MCF 10A (cell line): ENCODE data around the gene CUBN. TPM values are rescaled to one million over a fixed set of nuclear protein-coding genes. Genes with fewer than 3 reads are reported as not detected.
A peak's percentile ranks its signal among the peaks of the same experiment; 100 is the strongest.

ENCODE experiments used
- BruUV-seq: library from RNA; stranded (reverse); fragments of 400-500 nt; replicated peaks from 2 replicates; lab custom pipeline; 2021; lab: Mats Ljungman, UMichigan
- CTCF ChIA-PET: fragments of 300-600 bp; sonication (Branson Sonifier 250); formaldehyde crosslinking; extraction: SDS; loops from one replicate; lab custom pipeline; 2021; ENCODE audit warnings: antibody characterized with exemption, inconsistent platforms; lab: Yijun Ruan, JAX
- POLR2A ChIA-PET: fragments of 300-600, 350-650 bp; sonication (Branson Sonifier 250); formaldehyde crosslinking; extraction: SDS; loops from one replicate; lab custom pipeline; 2020; ENCODE audit warnings: antibody characterized with exemption, inconsistent platforms; lab: Yijun Ruan, JAX
- DNase-seq: peaks from one replicate; pipeline ENCODE4 v3.0.0-alpha.2; 2018; ENCODE audit not compliant: unreplicated experiment
- H3K27ac Mint-ChIP-seq: one replicate; pipeline ENCODE4 v1.8.0; 2022; ENCODE audit warnings: mild to moderate bottlenecking, low read depth, mixed read lengths; ENCODE audit not compliant: unreplicated experiment
- H3K27me3 Mint-ChIP-seq: one replicate; pipeline ENCODE4 v1.8.0; 2022; ENCODE audit warnings: mixed read lengths; ENCODE audit not compliant: insufficient read depth, unreplicated experiment
- H3K36me3 Mint-ChIP-seq: one replicate; pipeline ENCODE4 v1.8.0; 2022; ENCODE audit warnings: mild to moderate bottlenecking, moderate library complexity, mixed read lengths; ENCODE audit not compliant: insufficient read depth, unreplicated experiment
- H3K4me1 Mint-ChIP-seq: one replicate; pipeline ENCODE4 v1.8.0; 2022; ENCODE audit warnings: mixed read lengths; ENCODE audit not compliant: insufficient read depth, unreplicated experiment
- H3K4me3 Mint-ChIP-seq: one replicate; pipeline ENCODE4 v1.8.0; 2022; ENCODE audit warnings: mild to moderate bottlenecking, moderate library complexity, mixed read lengths; ENCODE audit not compliant: unreplicated experiment
- H3K9me3 Mint-ChIP-seq: one replicate; pipeline ENCODE4 v1.8.0; 2022; ENCODE audit warnings: mixed read lengths; ENCODE audit not compliant: unreplicated experiment
- intact Hi-C: fragments of 100-400 bp; cut with micrococcal nuclease; formaldehyde crosslinking; loops from 2 replicates; pipeline ENCODE4 v1.14.1; 2022
- total RNA-seq: library from RNA; stranded (reverse); gene quantifications from 2 replicates; pipeline ENCODE4 v1.2.3, GENCODE V29; 2022
- TF ChIP-seq, protein P1 (sequence below): fragments of 200-600 bp; IDR thresholded peaks from one replicate; pipeline ENCODE4 v1.8.0; 2022; ENCODE audit warnings: antibody characterized with exemption, mild to moderate bottlenecking; ENCODE audit not compliant: unreplicated experiment

CUBN gene
- total RNA-seq, 1 experiment from 2014 or later = 1.3 TPM

GRCh38 chr10:17064435-17064834 lies 65.2 kb downstream of the CUBN start:
- ChIA-PET POLR2A (interaction anchor here (1.5 to 5.3 kb wide), 3 partner anchors 11 to 166 kb away, joined by 3 to 27 read pairs (median 4); no protein-coding TSS in a partner anchor), CTCF (no interaction called here)
- H3K36me3 Mint-ChIP-seq = peaks cover 7% of the 10 kb centered on the region
- TF ChIP-seq, protein P1, sequence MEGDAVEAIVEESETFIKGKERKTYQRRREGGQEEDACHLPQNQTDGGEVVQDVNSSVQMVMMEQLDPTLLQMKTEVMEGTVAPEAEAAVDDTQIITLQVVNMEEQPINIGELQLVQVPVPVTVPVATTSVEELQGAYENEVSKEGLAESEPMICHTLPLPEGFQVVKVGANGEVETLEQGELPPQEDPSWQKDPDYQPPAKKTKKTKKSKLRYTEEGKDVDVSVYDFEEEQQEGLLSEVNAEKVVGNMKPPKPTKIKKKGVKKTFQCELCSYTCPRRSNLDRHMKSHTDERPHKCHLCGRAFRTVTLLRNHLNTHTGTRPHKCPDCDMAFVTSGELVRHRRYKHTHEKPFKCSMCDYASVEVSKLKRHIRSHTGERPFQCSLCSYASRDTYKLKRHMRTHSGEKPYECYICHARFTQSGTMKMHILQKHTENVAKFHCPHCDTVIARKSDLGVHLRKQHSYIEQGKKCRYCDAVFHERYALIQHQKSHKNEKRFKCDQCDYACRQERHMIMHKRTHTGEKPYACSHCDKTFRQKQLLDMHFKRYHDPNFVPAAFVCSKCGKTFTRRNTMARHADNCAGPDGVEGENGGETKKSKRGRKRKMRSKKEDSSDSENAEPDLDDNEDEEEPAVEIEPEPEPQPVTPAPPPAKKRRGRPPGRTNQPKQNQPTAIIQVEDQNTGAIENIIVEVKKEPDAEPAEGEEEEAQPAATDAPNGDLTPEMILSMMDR = no peak
- H3K4me3 Mint-ChIP-seq = no peak overlapping the region
- H3K27me3 Mint-ChIP-seq = no peaks in the 10 kb centered on the region
- intact Hi-C loops = loop anchor here (10.0 kb wide), 1 partner anchor 210 kb away; no protein-coding TSS in a partner anchor
- peaks cover 46% of the 10 kb centered on the region for H3K4me1 Mint-ChIP-seq
- no peak overlapping the region for H3K27ac Mint-ChIP-seq
- BruUV-seq = no TSS peak
- no peaks in the 10 kb centered on the region for H3K9me3 Mint-ChIP-seq
- DNase-seq = no peak

DNA sequence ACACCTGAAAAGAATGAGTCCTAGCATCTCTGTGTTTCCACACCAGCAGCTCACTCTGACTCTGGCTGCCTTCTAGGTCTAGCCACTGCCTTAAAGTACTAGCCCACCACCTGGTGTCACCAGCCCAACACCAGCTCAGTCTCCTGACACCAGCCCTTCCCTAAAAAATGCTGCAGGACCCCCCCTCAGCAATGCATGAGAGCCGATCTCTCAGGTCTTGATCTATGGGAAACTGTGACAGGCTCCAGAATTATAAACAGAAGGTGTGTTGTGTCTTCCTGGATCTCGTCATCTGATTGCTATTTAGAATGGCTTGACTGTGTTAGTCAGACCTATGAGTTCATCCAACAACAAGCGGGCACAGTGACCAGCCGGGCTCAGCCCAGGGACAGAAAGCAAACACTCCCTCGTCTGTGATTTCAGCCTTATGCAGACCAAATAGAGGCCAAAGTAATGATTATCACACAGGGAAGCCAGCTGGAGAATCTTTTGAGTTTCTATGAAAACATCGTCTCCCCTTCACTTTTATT lies 66.6 kb downstream of the CUBN start:
- H3K36me3 Mint-ChIP-seq = peaks cover 7% of the 10 kb centered on the region
- peak overlapping the region; percentile 51 for H3K4me3 Mint-ChIP-seq
- intact Hi-C loops = loop anchor here (1.0 to 10.0 kb wide), 4 partner anchors 34 to 208 kb away; partner anchors contain the start of gene VIM
- BruUV-seq = TSS peak; percentile 78
- H3K9me3 Mint-ChIP-seq = no peaks in the 10 kb centered on the region
- ChIA-PET POLR2A (interaction anchor here (0.7 to 5.3 kb wide), 12 partner anchors 12 to 983 kb away, joined by 3 to 27 read pairs (median 3); partner anchors contain the start of gene VIM), CTCF (interaction anchor here (0.6 to 1.1 kb wide), 4 partner anchors 31 to 636 kb away, joined by 3 read pairs; no protein-coding TSS in a partner anchor)
- TF ChIP-seq, protein P1 = no peak
- no peaks in the 10 kb centered on the region for H3K27me3 Mint-ChIP-seq
- DNase-seq = peak; percentile 72
- H3K27ac Mint-ChIP-seq = peak overlapping the region; percentile 63
- peaks cover 52% of the 10 kb centered on the region for H3K4me1 Mint-ChIP-seq

- BruUV-seq = TSS peak; percentile 80
- Mint-ChIP-seq H3K27ac (peak overlapping the region; percentile 63), H3K9me3 (no peaks in the 10 kb centered on the region), H3K27me3 (no peaks in the 10 kb centered on the region), H3K36me3 (peaks cover 7% of the 10 kb centered on the region), H3K4me3 (peak overlapping the region; percentile 51), H3K4me1 (peaks cover 46% of the 10 kb centered on the region)
- POLR2A ChIA-PET = interaction anchor here (0.7 to 5.3 kb wide), 11 partner anchors 13 to 527 kb away, joined by 3 to 27 read pairs (median 3); partner anchors contain the start of gene VIM
- peak; percentile 41 for DNase-seq
- CTCF ChIA-PET = interaction anchor here (0.6 to 1.1 kb wide), 5 partner anchors 32 to 636 kb away, joined by 3 read pairs; no protein-coding TSS in a partner anchor
- TF ChIP-seq, protein P1 = no peak
- intact Hi-C loops = loop anchor here (1.0 to 10.0 kb wide), 3 partner anchors 33 to 208 kb away; partner anchors contain the start of gene VIM
Measured at GRCh38 chr10:17062493-17062892, 67.1 kb downstream of the CUBN start.

DNA sequence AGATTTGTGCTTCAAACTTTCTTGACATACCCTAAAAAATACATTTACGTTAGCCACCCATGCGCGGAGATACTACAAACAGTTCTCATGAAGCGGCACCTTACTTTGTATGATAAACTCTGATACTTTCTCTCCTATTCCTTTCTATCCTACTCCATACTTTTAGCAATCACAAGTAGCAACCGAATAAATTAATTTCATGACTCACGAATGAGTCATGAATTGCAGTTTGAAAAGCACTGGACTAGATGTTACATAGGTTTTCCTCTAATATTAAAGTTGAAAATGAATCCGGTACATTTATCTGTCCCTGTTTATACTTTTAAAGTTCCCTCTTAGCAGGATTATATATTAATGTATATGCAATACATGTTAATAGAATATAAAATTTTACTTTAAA lies 67.6 kb downstream of the CUBN start:
- CTCF ChIA-PET = interaction anchor here (0.6 to 1.1 kb wide), 2 partner anchors 32 to 220 kb away, joined by 3 read pairs; no protein-coding TSS in a partner anchor
- no peaks in the 10 kb centered on the region for H3K9me3 Mint-ChIP-seq
- TF ChIP-seq, protein P1 = no peak
- H3K27me3 Mint-ChIP-seq = no peaks in the 10 kb centered on the region
- peak overlapping the region; percentile 63 for H3K27ac Mint-ChIP-seq
- intact Hi-C loops = loop anchor here (1.0 to 10.0 kb wide), 3 partner anchors 33 to 207 kb away; partner anchors contain the start of gene VIM
- H3K36me3 Mint-ChIP-seq = peaks cover 7% of the 10 kb centered on the region
- H3K4me3 Mint-ChIP-seq = no peak overlapping the region
- peak; percentile 71 for DNase-seq
- POLR2A ChIA-PET = interaction anchor here (0.7 to 5.3 kb wide), 8 partner anchors 13 to 168 kb away, joined by 3 to 27 read pairs (median 3); no protein-coding TSS in a partner anchor
- no TSS peak for BruUV-seq
- peaks cover 44% of the 10 kb centered on the region for H3K4me1 Mint-ChIP-seq
